Vagina (tissue), 2 donors: ENCODE data around the gene RNF167. TPM values are rescaled to one million over a fixed set of nuclear protein-coding genes. Genes with fewer than 3 reads are reported as not detected.

Experiments used
- DNase-seq, 2 donors: peaks; one replicate each; pipeline ENCODE4 v3.0.0-alpha.2; 2017; ENCODE audit errors: extremely low spot score in 2 of 2
- H3K27ac ChIP-seq: fragments of 200-600 bp; sonication (generic); one replicate; pipeline ENCODE4 v1.5.1; 2019
- H3K27me3 ChIP-seq: fragments of 200-600 bp; sonication (generic); one replicate; pipeline ENCODE4 v1.5.1; 2019
- H3K36me3 ChIP-seq, 2 donors: fragments of 200-600 bp; sonication (generic); one replicate each; pipeline ENCODE4 v1.5.1; 2017 to 2019
- H3K4me1 ChIP-seq: fragments of 200-600 bp; sonication (generic); one replicate; pipeline ENCODE4 v1.5.1; 2019
- H3K4me3 ChIP-seq, 2 donors: fragments of 200-600 bp; sonication (generic); 1 replicate in 1 of 2; 2 replicates in 1 of 2; pipeline ENCODE4 v1.5.1; 2016 to 2019
- H3K9me3 ChIP-seq: fragments of 200-600 bp; sonication (generic); one replicate; pipeline ENCODE4 v1.5.1; 2019
- CTCF ChIP-seq, 3 experiments: fragments of 450-650 bp in 2 of 3; fragments of 200-600 bp in 1 of 3; sonication (generic) in 1 of 3; IDR thresholded peaks; one replicate each; pipeline ENCODE4 v1.5.1; 2017 to 2019; ENCODE audit warnings: antibody characterized with exemption in 3 of 3, mild to moderate bottlenecking in 2 of 3, moderate library complexity in 2 of 3
- POLR2A ChIP-seq, 2 donors: fragments of 450-650 bp; IDR thresholded peaks; one replicate each; pipeline ENCODE4 v1.6.1; 2017; ENCODE audit warnings: antibody characterized with exemption in 2 of 2, mild to moderate bottlenecking in 2 of 2, moderate library complexity in 2 of 2
- POLR2AphosphoS5 ChIP-seq, 2 donors: sonication (generic); formaldehyde crosslinking; IDR thresholded peaks; one replicate each; pipeline ENCODE4 v1.9.0; 2017; ENCODE audit warnings: antibody characterized with exemption in 2 of 2, mild to moderate bottlenecking in 2 of 2, low read depth in 1 of 2; ENCODE audit not compliant: insufficient read depth in 1 of 2
- intact Hi-C: fragments of 100-400 bp; cut with DNase I; formaldehyde crosslinking; loops from one replicate; pipeline ENCODE4 v1.15.1; 2023
- total RNA-seq: library from RNA; depleted of rRNA; stranded (reverse); fragments of >200 nt; gene quantifications from one replicate; pipeline ENCODE4 v1.2.3, GENCODE V29; 2016

The RNF167 gene
- total RNA-seq, 1 donor from 2014 or later, result 54.3 TPM

- no peaks in the 10 kb centered on the region for H3K27me3 ChIP-seq
- no peaks in the 10 kb centered on the region for H3K9me3 ChIP-seq
- intact Hi-C loops, result no loop called here
- peak overlapping the region; percentile 68 to 72 for H3K4me3 ChIP-seq
- no peak for DNase-seq
- peaks cover 44% of the 10 kb centered on the region for H3K4me1 ChIP-seq
- peaks cover 0 to 29% of the 10 kb centered on the region in 2 donors for H3K36me3 ChIP-seq
- H3K27ac ChIP-seq, result peak overlapping the region; percentile 96
- no peak for TF ChIP-seq POLR2A (IDR thresholded peaks at IDR 0.05)
- TF ChIP-seq CTCF (IDR thresholded peaks at IDR 0.05), result no peak
- no peak for TF ChIP-seq POLR2AphosphoS5 (IDR thresholded peaks at IDR 0.05; ENCODE audit: insufficient read depth in 1 of 2, low read depth in 1 of 2)
Observed at GRCh38 chr17:4969551-4970173, 29.6 kb downstream of the RNF167 start.

GRCh38 chr17:4970273-4970672 is 30.2 kb downstream of the RNF167 start:
- H3K9me3 ChIP-seq, result no peaks in the 10 kb centered on the region
- TF ChIP-seq POLR2A (IDR thresholded peaks at IDR 0.05) (no peak), CTCF (IDR thresholded peaks at IDR 0.05) (no peak), POLR2AphosphoS5 (IDR thresholded peaks at IDR 0.05; ENCODE audit: insufficient read depth in 1 of 2, low read depth in 1 of 2) (no peak)
- H3K27ac ChIP-seq, result peak overlapping the region; percentile 96
- intact Hi-C loops, result no loop called here
- peaks cover 0 to 29% of the 10 kb centered on the region in 2 donors for H3K36me3 ChIP-seq
- H3K4me1 ChIP-seq, result peaks cover 38% of the 10 kb centered on the region
- no peak overlapping the region for H3K4me3 ChIP-seq
- no peak for DNase-seq
- no peaks in the 10 kb centered on the region for H3K27me3 ChIP-seq

- Histone ChIP-seq H3K27ac (no peak overlapping the region), H3K4me1 (peaks cover 23% of the 10 kb centered on the region), H3K36me3 (peaks cover 0 to 40% of the 10 kb centered on the region in 2 donors), H3K4me3 (no peak overlapping the region), H3K27me3 (no peaks in the 10 kb centered on the region), H3K9me3 (no peaks in the 10 kb centered on the region)
- TF ChIP-seq POLR2A (IDR thresholded peaks at IDR 0.05) (no peak), CTCF (IDR thresholded peaks at IDR 0.05) (no peak), POLR2AphosphoS5 (IDR thresholded peaks at IDR 0.05; ENCODE audit: insufficient read depth in 1 of 2, low read depth in 1 of 2) (no peak)
- no peak for DNase-seq
- intact Hi-C loops, result no loop called here
Observed at GRCh38 chr17:4971826-4972225, 31.8 kb downstream of the RNF167 start.

GRCh38 chr17:4972322-4972721 is 32.3 kb downstream of the RNF167 start:
- Histone ChIP-seq H3K27ac (no peak overlapping the region), H3K4me1 (peaks cover 23% of the 10 kb centered on the region), H3K36me3 (peaks cover 0 to 45% of the 10 kb centered on the region in 2 donors), H3K9me3 (no peaks in the 10 kb centered on the region), H3K27me3 (no peaks in the 10 kb centered on the region), H3K4me3 (no peak overlapping the region)
- no peak for DNase-seq
- intact Hi-C loops, result no loop called here
- TF ChIP-seq CTCF (IDR thresholded peaks at IDR 0.05) (no peak), POLR2A (IDR thresholded peaks at IDR 0.05) (no peak)

GRCh38 chr17:4972752-4973151 is 32.7 kb downstream of the RNF167 start:
- H3K4me3 ChIP-seq, result no peak overlapping the region
- no peaks in the 10 kb centered on the region for H3K27me3 ChIP-seq
- DNase-seq, result no peak
- peaks cover 23% of the 10 kb centered on the region for H3K4me1 ChIP-seq
- peaks cover 0 to 49% of the 10 kb centered on the region in 2 donors for H3K36me3 ChIP-seq
- TF ChIP-seq POLR2AphosphoS5 (IDR thresholded peaks at IDR 0.05; ENCODE audit: insufficient read depth in 1 of 2, low read depth in 1 of 2) (no peak), CTCF (IDR thresholded peaks at IDR 0.05) (no peak), POLR2A (IDR thresholded peaks at IDR 0.05) (no peak)
- H3K27ac ChIP-seq, result no peak overlapping the region
- H3K9me3 ChIP-seq, result no peaks in the 10 kb centered on the region
- intact Hi-C loops, result no loop called here
